ENCODE results near the gene DPYD.

DPYD gene

GRCh38 chr1:97071173-97071572 is 849.7 kb downstream of the DPYD start:
- TF ChIP-seq, protein P1, sequence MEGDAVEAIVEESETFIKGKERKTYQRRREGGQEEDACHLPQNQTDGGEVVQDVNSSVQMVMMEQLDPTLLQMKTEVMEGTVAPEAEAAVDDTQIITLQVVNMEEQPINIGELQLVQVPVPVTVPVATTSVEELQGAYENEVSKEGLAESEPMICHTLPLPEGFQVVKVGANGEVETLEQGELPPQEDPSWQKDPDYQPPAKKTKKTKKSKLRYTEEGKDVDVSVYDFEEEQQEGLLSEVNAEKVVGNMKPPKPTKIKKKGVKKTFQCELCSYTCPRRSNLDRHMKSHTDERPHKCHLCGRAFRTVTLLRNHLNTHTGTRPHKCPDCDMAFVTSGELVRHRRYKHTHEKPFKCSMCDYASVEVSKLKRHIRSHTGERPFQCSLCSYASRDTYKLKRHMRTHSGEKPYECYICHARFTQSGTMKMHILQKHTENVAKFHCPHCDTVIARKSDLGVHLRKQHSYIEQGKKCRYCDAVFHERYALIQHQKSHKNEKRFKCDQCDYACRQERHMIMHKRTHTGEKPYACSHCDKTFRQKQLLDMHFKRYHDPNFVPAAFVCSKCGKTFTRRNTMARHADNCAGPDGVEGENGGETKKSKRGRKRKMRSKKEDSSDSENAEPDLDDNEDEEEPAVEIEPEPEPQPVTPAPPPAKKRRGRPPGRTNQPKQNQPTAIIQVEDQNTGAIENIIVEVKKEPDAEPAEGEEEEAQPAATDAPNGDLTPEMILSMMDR (IDR thresholded peaks at IDR 0.05; ENCODE audit: borderline replicate concordance, insufficient read depth, low read depth, low read length), result no peak
- H3K4me3 ChIP-seq (ENCODE audit: low read depth, low read length), result no peak overlapping the region

DNA sequence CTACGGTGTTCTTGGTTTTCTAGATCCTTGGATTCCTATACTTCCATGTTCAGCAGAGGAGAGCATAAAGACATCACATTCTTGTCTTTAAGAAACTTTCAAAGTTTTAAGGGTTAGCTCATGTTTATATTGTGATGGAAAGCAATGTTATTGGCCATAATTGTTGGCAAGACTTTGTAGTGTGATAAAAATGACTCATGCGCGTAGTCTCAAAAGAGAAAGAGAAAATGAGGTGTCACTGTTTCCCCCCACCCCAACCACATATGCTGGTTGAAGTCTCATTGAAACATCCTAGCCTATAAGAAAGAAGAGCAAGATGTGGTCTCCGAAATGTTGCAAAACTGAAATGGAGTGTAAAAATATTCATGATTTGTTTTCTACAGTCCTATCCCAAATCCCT is 850.5 kb downstream of the DPYD start:
- H3K4me3 ChIP-seq (ENCODE audit: low read depth, low read length), result no peak overlapping the region
- TF ChIP-seq, protein P1 (IDR thresholded peaks at IDR 0.05; ENCODE audit: borderline replicate concordance, insufficient read depth, low read depth, low read length), result no peak

DNA sequence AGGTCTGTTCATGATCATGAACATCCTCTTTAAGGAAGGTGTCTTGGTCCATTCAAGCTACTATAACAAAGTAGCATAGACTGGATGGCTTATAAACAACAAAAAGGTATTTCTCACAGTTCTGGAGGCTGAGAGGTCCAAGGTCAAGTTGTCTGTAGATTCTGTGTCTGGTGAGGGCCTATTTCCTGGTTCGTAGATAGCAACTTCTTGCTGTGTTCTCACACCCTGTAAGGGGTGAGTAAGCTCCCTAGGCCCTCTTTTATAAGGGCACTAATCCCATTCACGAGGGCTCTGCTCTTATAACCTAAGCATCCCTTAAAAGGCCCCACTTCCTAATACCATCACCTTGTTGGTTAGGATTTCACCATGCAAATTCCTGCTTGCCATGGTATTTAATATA is 851.5 kb downstream of the DPYD start:
- TF ChIP-seq, protein P1 (IDR thresholded peaks at IDR 0.05; ENCODE audit: borderline replicate concordance, insufficient read depth, low read depth, low read length), result no peak
- no peak overlapping the region for H3K4me3 ChIP-seq (ENCODE audit: low read depth, low read length)

DNA sequence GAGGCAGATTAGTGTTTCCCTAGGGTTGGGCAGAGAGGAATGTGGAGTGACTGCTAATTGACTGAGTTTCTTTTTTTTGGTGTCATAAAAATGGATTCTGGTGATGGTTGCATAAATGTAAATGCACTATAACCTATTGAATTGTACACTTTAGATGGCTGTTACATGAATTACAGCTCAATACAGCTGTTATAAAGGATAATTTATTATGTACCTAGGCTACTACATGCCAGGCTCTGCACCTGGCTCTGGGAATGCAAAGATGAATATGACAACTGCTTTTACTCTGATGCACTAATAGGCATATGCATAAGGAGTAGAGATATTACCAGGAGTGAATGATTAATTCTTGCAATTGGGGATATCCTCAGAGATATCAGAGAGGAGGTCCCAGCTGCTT is 854.0 kb downstream of the DPYD start:
- TF ChIP-seq, protein P1 (IDR thresholded peaks at IDR 0.05; ENCODE audit: borderline replicate concordance, insufficient read depth, low read depth, low read length), result no peak
- H3K4me3 ChIP-seq (ENCODE audit: low read depth, low read length), result no peak overlapping the region

DNA sequence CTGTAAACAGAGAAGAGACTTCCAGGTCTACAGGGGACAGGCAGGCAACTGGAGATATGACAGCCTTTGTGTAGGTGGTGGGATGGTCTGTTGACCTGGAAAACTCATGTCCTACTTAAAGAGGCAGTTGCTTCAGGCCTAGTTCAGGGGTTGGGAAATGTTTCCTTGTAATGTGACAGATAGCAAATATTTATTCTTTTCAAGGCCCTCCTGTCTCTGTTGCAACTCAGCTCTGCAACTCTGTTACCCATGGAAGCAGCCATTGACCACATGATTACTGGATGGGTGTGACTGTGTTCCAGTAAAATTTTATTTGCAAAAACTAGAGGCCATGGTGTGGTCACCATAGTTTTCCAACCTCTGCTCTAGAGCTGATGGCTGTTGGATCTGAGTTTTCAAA is 857.3 kb downstream of the DPYD start:
- TF ChIP-seq, protein P1 (IDR thresholded peaks at IDR 0.05; ENCODE audit: borderline replicate concordance, insufficient read depth, low read depth, low read length), result no peak

GRCh38 chr1:97061604-97062003 is 859.2 kb downstream of the DPYD start:
- TF ChIP-seq, protein P1 (IDR thresholded peaks at IDR 0.05; ENCODE audit: borderline replicate concordance, insufficient read depth, low read depth, low read length), result no peak
- H3K4me3 ChIP-seq (ENCODE audit: low read depth, low read length), result no peak overlapping the region

More for the DNA sequence above, 857.3 kb downstream of the DPYD start:
- no peak overlapping the region for H3K4me3 ChIP-seq (ENCODE audit: low read depth, low read length)

- no peak overlapping the region for H3K4me3 ChIP-seq (ENCODE audit: low read depth, low read length)
- TF ChIP-seq, protein P1 (IDR thresholded peaks at IDR 0.05; ENCODE audit: borderline replicate concordance, insufficient read depth, low read depth, low read length), result no peak
Observed at GRCh38 chr1:97056386-97056785, 864.4 kb downstream of the DPYD start.
